ENCODE results near the gene TMEM178B.
"Not testable (repeated sequence)": the region's sequence is repeated elsewhere in the genome, so short reads cannot be mapped to it uniquely, and the experiment has no call there.

TMEM178B gene

GRCh38 chr7:141073641-141074161, at the start of gene TMEM178B:
TSS of gene TMEM178B (plus strand) at chr7:141074064.
- peak; percentile 52 to 88 for DNase-seq

- DNase-seq: no peak
These were observed 49.2 kb upstream of the TMEM178B start for GRCh38 chr7:141024668-141025067.

- peak; percentile 7 to 51 for DNase-seq
These were observed 46.8 kb upstream of the TMEM178B start for GRCh38 chr7:141027043-141027442.

GRCh38 chr7:141028767-141029166, 45.1 kb upstream of the TMEM178B start:
- no peak for DNase-seq

GRCh38 chr7:141032539-141033323, 41.1 kb upstream of the TMEM178B start:
- DNase-seq: peak; percentile 64 to 67

GRCh38 chr7:141038100-141038499, 35.8 kb upstream of the TMEM178B start:
- DNase-seq: not testable (repeated sequence)

GRCh38 chr7:141039376-141039775, 34.5 kb upstream of the TMEM178B start:
- no peak for DNase-seq

- DNase-seq: no peak
These were observed 31.4 kb upstream of the TMEM178B start for GRCh38 chr7:141042222-141043193.

- DNase-seq: no peak
These were observed 30.2 kb upstream of the TMEM178B start for GRCh38 chr7:141043616-141044015.

- DNase-seq: no peak
These were observed 28.6 kb upstream of the TMEM178B start for GRCh38 chr7:141045126-141045841.

GRCh38 chr7:141045842-141046620, 27.8 kb upstream of the TMEM178B start:
- DNase-seq: no peak

- no peak for DNase-seq
These were observed 20.2 kb upstream of the TMEM178B start for GRCh38 chr7:141053626-141054025.

- DNase-seq: no peak
These were observed 18.7 kb upstream of the TMEM178B start for GRCh38 chr7:141055146-141055545.

- DNase-seq: no peak
These were observed 16.1 kb upstream of the TMEM178B start for GRCh38 chr7:141057788-141058187.

GRCh38 chr7:141067856-141068255, 6.0 kb upstream of the TMEM178B start:
- DNase-seq: peak; percentile 13 to 39

- DNase-seq: peak; percentile 87 to 95
These were observed 2.5 kb upstream of the TMEM178B start for GRCh38 chr7:141071260-141071854.

GRCh38 chr7:141071855-141072547, 1.9 kb upstream of the TMEM178B start:
- peak; percentile 74 to 81 for DNase-seq

- DNase-seq: peak; percentile 87 to 96
These were observed 1.2 kb upstream of the TMEM178B start for GRCh38 chr7:141072548-141073172.

- DNase-seq: peak; percentile 37 to 86
These were observed 657 bp upstream of the TMEM178B start for GRCh38 chr7:141073173-141073640.
